SKM-1 (cell line): ENCODE results near the gene ZFP62.
"Not testable (repeated sequence)": the region's sequence is repeated elsewhere in the genome, so short reads cannot be mapped to it uniquely, and the experiment has no call there.

Experiments
- DNase-seq: peaks from one replicate; lab custom pipeline; 2025; ENCODE audit not compliant: unreplicated experiment; lab: John Stamatoyannopoulos, UW

Gene ZFP62

GRCh38 chr5:180831139-180832093, 29.7 kb downstream of the ZFP62 start:
- no peak for DNase-seq

DNA sequence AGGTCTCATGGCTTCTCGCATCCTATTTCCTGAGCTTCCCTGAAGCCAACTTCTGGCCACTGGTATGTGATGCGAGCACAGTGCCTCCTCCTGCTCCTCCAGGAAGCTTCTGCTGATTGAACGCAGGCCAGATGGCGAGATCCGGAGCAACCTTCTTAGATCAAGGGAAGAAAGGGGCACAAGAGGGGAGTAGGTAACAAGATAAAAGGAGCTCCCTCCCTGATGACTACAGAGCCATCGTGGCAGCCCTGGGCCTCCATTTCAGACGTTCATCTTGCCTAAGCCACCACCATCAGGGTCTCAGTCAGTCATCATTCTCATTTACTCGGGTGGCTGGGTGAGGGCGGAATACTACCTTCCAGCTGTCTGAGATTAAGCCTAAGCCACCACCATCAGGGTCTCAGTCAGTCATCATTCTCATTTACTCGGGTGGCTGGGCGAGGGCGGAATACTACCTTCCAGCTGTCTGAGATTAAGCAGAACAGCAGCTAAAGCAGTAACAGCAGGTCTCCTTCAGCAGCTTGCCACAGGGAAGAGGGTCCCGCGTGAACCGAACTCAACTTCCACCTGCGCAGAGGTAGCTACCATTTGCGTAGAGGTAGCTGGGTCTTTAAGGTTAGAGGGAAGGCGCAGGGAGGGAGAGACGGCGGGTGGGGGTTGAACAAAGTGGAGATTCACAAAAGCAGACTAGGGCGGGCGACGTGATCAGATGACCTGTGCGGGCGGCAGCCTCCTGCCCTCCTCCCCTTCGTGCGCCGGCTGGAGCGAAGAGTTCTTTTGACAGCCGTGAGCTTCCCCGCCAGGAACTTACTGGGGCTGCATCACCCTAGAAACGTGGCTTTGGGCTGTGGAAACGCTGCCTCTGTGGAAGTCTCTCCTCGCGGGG, 30.6 kb downstream of the ZFP62 start:
- no peak for DNase-seq

GRCh38 chr5:180829726-180830125, 31.4 kb downstream of the ZFP62 start:
- no peak for DNase-seq

DNA sequence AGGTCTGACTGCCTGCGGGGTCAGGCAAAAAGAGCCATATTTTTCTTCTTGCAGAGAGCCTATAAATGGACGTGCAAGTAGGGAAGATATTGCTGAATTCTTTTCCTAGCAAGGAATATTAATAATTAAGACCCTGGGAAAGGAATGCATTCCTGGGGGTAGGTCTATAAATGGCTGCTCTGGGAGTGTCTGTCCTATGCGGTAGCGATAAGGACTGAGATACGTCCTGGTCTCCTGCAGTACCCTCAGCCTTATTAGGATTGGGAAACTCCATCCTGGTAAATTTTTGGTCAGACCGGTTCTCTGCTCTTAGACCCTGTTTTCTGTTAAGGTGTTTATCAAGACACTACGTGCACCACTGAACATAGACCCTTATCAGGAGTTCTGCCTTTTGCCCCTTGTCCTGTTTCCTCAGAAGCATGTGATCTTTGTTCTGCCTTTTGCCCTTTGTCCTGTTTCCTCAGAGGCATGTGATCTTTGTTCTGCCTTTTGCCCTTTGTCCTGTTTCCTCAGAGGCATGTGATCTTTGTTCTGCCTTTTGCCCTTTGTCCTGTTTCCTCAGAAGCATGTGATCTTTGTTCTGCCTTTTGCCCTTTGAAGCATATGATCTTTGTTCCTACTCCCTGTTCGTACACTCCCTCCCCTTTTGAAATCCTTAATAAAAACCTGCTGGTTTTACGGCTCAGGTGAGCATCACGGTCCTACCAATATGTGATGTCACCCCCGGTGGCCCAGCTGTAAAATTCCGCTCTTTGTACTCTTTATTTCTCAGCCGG, 32.1 kb downstream of the ZFP62 start:
- DNase-seq: not testable (repeated sequence)

GRCh38 chr5:180827374-180827773, 33.7 kb downstream of the ZFP62 start:
- not testable (repeated sequence) for DNase-seq

DNA sequence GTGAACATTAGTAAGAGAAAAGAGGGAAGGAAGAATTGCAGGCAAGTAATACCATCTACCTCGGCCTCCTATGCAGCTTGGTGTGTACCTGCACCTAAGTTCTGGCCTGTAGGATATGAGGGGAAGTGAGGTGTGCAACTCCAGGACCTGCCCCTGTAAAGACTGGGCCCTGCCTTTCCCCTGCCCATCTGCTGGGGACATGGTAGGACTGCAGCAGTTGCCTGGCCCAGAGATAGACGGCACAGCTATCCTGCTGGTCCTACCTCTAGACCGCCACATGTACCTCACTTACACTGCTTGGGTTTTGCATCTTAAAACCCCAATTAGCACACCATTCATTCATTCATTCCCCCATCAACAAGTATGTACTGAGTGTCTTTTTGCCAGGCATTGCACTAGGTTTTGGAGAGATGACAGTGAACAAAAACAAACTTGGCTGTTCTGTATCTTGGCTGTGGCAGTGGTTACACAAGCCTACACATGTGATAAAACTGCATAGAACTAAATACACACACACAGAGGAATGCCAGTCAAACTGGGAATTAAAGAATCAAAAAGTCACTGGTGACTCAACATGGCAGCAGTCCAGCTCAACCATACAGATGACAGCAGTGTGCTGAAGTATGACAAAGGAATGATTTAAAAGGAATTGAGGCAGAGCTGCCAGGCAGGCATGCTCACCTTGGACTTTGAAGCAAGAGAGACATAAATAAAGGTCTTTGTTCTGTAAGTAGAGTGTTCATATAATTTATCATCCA, 35.1 kb downstream of the ZFP62 start:
- no peak for DNase-seq

GRCh38 chr5:180824630-180825476, 36.2 kb downstream of the ZFP62 start:
- DNase-seq: no peak

DNA sequence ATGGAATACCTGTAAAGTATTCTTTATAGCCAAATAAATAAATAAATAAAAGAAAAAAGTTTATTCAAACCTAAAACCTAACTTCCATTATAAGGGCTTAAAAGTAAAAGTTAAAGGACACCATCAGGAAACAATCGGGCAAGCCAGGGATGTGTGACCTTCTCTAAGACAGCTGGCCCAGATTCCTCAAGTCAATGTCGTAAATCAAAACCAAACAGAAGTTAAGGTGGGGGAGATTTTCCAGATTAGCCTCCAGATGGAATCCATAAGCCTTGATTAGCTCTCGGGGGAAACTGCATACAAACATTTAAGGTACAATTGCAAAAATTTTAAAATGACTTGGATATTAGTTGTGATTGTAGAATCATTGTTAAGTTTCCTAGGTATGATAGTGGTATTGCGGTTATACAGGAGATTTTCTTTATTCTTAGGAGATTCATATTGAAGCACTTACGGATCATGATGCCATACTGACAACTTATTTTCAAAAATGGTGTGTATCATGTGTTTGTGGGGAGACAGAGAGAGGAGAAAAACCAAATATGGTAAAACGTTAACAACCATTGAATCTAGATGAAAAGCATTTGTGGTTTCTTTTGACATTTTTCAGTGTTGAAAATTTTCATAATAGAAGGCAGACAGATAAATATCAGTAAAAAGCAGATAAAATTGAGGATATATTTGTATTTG, 37.0 kb downstream of the ZFP62 start:
- DNase-seq: no peak

DNA sequence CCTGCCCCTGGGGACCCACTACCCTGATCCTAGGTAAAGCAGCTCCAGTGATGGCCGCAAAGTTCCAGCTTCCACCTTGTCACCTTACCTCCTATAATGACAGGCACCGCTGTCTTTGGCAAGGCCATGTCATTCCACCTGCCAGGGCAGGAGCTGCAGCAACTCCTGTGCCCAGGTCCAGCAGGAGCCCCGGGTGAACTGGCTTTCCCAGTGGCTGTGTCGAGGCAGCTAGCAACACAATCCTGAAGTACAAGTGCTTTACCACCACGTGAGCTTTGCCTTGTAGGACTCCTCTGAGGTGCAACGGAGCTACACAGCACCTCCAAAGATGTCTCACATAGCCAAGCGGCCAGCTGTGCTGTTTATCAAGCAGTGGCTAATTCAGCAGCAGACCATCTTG, 37.7 kb downstream of the ZFP62 start:
- no peak for DNase-seq

DNA sequence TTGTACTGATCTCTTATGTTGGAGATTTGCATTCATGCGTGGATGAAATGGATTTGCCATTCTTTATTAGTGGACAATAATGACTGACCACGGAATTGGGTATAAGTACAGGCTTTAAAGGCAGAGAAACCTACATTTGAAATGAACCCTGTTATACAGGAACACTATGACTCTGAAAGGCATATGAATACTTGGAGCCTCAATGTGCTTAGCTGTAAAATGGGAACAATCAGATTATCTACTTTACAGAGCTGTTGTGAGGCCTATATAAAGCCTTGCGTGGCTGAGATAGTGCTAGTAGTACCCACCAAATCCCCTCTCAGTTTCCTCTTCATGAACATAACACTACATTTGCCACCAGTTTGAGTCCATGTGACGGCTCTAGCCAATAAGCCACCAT, 39.5 kb downstream of the ZFP62 start:
- DNase-seq: no peak

DNA sequence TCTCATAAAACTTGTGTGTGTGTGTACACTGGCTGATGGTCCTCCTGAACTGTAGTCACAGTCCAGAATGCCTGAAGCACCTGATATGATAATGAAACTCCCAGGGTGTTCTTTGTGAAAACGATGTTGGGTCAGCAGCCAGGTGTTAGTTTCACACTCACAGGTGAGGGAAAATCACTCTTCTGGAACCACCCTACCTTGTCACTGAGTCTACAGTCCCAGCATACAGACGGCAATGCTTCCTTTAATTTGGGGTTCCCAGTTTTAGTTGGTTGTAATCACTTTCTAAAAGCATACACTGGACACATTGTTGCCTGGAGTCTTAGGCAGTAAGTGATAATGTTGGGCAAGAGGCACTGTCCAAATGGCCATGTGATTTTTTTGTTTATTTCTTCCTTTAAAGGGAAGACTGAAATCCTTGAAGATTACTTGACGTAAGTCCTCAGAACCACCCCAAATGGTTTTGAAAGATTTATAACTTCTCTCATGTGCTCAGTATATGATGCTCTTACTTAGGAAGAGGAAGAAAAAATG, 40.2 kb downstream of the ZFP62 start:
- DNase-seq: no peak

DNA sequence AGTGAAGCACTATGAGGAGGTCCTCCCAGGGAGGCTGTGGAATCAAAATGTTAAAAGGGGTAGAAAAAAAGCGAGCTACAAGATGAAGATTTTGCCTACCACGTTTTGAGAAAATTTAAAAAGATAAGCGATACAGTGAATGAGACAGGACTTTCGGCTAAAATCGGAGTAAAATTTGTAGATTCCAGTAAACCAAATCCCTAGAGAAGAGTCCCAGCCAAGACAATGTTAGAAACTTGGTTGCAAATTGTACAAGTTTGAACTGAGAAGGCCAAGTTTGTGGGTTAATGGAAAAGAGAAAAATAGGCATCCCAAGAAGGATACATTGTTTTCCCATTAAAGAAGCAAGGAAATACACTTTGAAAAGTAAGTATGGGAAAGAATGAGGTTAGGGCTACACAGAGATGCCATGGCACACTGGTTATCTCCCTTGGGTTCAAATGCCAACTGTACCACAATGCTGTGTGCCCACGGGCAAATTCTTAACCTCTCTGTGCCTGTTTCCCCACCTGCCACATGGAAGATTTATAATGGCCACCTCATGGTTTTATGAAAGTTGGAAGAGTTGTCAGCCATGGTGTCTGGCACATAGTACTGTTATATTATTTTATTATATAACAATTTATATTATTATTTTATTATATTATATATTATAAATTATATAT, 42.3 kb downstream of the ZFP62 start:
- no peak for DNase-seq

DNA sequence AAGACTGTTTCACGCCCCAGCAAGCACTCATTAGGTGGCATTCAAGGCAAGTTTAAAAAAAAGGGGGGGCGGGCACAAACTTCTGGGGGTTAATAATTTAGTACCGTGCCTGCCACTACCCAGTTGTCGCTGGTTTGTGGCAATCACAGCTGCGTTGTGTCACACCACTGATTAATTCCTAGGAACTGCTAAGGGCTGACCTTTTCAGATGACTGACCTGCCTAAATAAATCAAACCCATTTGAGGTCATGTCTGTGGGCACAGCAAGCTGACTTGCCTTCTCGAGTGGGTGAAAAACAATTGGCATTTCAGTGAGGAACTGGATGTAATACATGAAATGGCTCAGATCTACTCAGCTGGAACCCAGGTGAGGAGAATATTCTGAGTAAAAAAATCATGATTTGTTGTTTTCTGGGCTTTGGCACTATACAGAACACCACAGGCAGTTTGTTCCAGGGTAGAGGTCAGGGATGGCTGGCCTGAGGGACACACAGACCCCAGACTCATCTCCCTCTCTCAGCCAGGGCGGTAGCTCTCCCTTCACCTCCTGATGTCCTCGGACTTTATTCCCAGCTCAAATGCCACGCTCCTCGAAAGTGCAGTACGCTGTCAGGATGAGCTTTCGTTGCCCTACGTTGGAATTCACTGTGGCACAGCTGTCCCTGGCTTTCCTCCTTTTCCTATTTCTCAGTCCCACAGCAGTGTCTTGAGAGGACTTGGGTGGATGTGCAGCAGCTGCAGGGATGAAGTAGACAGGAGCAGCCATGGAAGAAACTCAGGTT, 43.0 kb downstream of the ZFP62 start:
- DNase-seq: no peak

DNA sequence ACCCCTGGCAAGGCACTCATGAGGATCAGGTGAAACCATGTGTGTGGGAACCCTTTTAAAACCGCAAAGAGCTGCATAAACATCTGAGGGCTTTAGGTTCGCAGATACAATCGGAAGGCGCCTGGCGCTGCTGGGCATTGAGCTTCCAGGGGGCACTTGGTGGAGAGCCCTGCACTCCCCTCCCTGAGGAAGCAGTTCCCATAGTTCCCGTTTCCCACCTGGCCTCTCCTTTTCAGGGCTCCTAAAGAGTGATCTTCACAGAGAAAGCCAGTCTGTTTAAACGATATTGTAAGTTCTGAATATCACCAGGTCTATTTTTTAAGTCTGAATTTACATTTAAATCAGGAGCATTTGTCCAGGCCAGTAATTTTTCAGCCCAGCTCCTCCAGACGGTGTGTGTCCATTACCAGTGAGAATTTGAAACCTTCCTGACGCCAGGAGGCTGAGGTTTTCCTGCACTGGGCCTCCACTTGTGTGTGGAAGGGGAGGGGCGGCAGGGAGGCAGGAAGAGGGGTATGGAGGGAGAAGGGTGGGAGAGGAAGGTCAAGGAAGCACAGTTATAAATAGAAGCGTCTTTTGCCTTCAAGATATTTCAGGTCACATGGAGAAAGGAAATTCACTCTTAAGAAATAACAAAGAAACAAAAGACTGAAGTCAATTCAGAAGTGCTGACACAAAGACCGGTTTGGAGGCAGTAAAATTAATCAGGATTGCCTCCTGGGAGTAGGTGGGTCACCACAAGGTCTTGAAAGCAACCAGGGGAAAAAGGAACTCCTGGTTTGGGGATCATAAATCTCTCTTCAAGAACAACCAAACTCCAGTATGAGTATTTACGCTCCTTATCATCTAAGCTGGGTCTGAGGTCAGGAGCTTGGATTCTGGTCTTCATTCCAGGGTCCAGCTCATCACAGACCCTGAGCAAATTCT, 44.2 kb downstream of the ZFP62 start:
- DNase-seq: no peak

GRCh38 chr5:180815293-180815917, 45.7 kb downstream of the ZFP62 start:
- peak; percentile 36 for DNase-seq

DNA sequence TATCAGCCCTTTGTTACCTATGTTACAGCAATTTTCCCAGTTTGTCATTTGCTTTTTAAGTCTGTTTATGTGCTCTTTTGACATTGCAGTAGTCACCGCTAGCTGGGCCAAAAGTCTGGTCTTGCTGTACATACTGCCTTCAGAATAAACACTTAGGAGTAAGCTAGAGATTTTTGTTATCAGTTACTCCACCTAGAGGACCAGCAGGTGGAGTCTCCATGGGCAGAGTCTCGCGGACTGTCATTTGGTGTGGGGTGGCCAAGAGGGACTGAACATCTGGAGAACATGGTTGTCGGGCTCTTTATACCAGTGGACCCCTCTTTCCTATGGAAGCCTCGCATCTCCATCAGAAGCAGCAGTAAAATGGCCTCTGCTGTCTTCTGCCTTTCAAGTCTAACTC, 47.7 kb downstream of the ZFP62 start:
- DNase-seq: no peak
